CD14-positive monocyte (primary cell): ENCODE measurements around the gene TPM1. TPM values are rescaled to one million over a fixed set of nuclear protein-coding genes. Genes with fewer than 3 reads are reported as not detected.

Experiments used
- DNase-seq, 3 donors: peaks; one replicate each; pipeline ENCODE4 v3.0.0-alpha.2; 2011 to 2022
- H2AFZ ChIP-seq: 2 replicates; pipeline ENCODE4 v1.6.0; 2012; ENCODE audit warnings: mild to moderate bottlenecking, low read depth, low read length, inconsistent platforms; ENCODE audit not compliant: insufficient read depth, poor library complexity, severe bottlenecking
- H3K27ac ChIP-seq, 2 donors: 1 replicate in 1 of 2; 2 replicates in 1 of 2; pipeline ENCODE4 v1.5.1; 2012 to 2013; ENCODE audit warnings: low read length in 2 of 2, control low read depth in 1 of 2, inconsistent platforms in 1 of 2, low read depth in 1 of 2, mild to moderate bottlenecking in 1 of 2
- H3K27me3 ChIP-seq, 2 donors: one replicate each; pipeline versions ENCODE4 v1.6.0 to v1.6.1; 2011 to 2013; ENCODE audit warnings: low read length in 2 of 2; ENCODE audit not compliant: control insufficient read depth in 2 of 2, insufficient read depth in 2 of 2
- H3K36me3 ChIP-seq, 2 donors: replicated peaks in 1 of 2; 1 replicate in 1 of 2; 2 replicates in 1 of 2; pipeline versions ENCODE4 v1.5.1 to v1.6.1; 2012 to 2013; ENCODE audit warnings: low read length in 2 of 2, control low read depth in 1 of 2, inconsistent platforms in 1 of 2, mild to moderate bottlenecking in 1 of 2; ENCODE audit not compliant: insufficient read depth in 2 of 2, control insufficient read depth in 1 of 2
- H3K4me1 ChIP-seq, 2 donors: 1 replicate in 1 of 2; 2 replicates in 1 of 2; pipeline versions ENCODE4 v1.5.1 to v1.6.1; 2012 to 2013; ENCODE audit warnings: low read length in 2 of 2, control low read depth in 1 of 2, inconsistent platforms in 1 of 2, mild to moderate bottlenecking in 1 of 2, moderate library complexity in 1 of 2; ENCODE audit not compliant: insufficient read depth in 2 of 2, control insufficient read depth in 1 of 2
- H3K4me2 ChIP-seq: replicated peaks from 2 replicates; pipeline ENCODE3; 2012; ENCODE audit warnings: low read length, moderate library complexity, mild to moderate bottlenecking; ENCODE audit not compliant: poor library complexity, severe bottlenecking; ENCODE audit errors: extremely low read depth
- H3K4me3 ChIP-seq, 3 experiments: fragments of 200-600 bp in 1 of 3; sonication (generic) in 1 of 3; replicated peaks in 1 of 3; 1 replicate in 2 of 3; 2 replicates in 1 of 3; pipeline ENCODE4 v1.5.1; 2011 to 2013; ENCODE audit warnings: low read length in 3 of 3, mild to moderate bottlenecking in 3 of 3, control low read depth in 2 of 3, low read depth in 2 of 3, inconsistent platforms in 1 of 3, moderate library complexity in 1 of 3
- H3K79me2 ChIP-seq: 2 replicates; pipeline ENCODE4 v1.6.0; 2012; ENCODE audit warnings: mild to moderate bottlenecking, control low read depth, inconsistent platforms, low read length, moderate library complexity; ENCODE audit not compliant: insufficient read depth
- H3K9ac ChIP-seq: 2 replicates; pipeline ENCODE4 v1.6.0; 2017; ENCODE audit warnings: low read length, mild to moderate bottlenecking; ENCODE audit not compliant: insufficient read depth, poor library complexity, severe bottlenecking
- H3K9me3 ChIP-seq, 2 donors: replicated peaks in 1 of 2; 1 replicate in 1 of 2; 2 replicates in 1 of 2; pipeline versions ENCODE4 v1.5.1 to v1.6.1; 2012 to 2013; ENCODE audit warnings: low read length in 2 of 2, control low read depth in 1 of 2; ENCODE audit not compliant: control insufficient read depth in 1 of 2, insufficient read depth in 1 of 2
- H4K20me1 ChIP-seq: 2 replicates; pipeline ENCODE4 v1.6.0; 2012; ENCODE audit warnings: mild to moderate bottlenecking, low read length, control low read depth, moderate library complexity; ENCODE audit not compliant: insufficient read depth
- H3K27ac Mint-ChIP-seq, 7 donors: one replicate each; pipeline ENCODE4 v1.8.0; 2020; ENCODE audit warnings: mild to moderate bottlenecking in 7 of 7, mixed read lengths in 7 of 7, moderate library complexity in 6 of 7, inconsistent platforms in 2 of 7
- H3K27me3 Mint-ChIP-seq, 3 donors: one replicate each; pipeline ENCODE4 v1.8.0; 2021 to 2022; ENCODE audit warnings: low read depth in 3 of 3, mild to moderate bottlenecking in 3 of 3, mixed read lengths in 3 of 3, moderate library complexity in 3 of 3, inconsistent platforms in 1 of 3
- H3K36me3 Mint-ChIP-seq, 2 donors: one replicate each; pipeline ENCODE4 v1.8.0; 2020; ENCODE audit warnings: mixed read lengths in 2 of 2, inconsistent platforms in 1 of 2, mild to moderate bottlenecking in 1 of 2
- H3K4me1 Mint-ChIP-seq: one replicate; pipeline ENCODE4 v1.8.0; 2020; ENCODE audit warnings: mild to moderate bottlenecking, mixed read lengths
- H3K4me3 Mint-ChIP-seq, 2 donors: one replicate each; pipeline ENCODE4 v1.8.0; 2020; ENCODE audit warnings: mild to moderate bottlenecking in 2 of 2, mixed read lengths in 2 of 2, moderate library complexity in 1 of 2
- H3K9me3 Mint-ChIP-seq, 7 donors: one replicate each; pipeline ENCODE4 v1.8.0; 2020 to 2022; ENCODE audit warnings: mixed read lengths in 7 of 7, mild to moderate bottlenecking in 6 of 7, moderate library complexity in 6 of 7, inconsistent platforms in 2 of 7
- CTCF ChIP-seq: fragments of 200-600 bp; IDR thresholded peaks from one replicate; pipeline ENCODE4 v1.8.0; 2022; ENCODE audit warnings: antibody characterized with exemption, mild to moderate bottlenecking
- WGBS: methylation state at CpG from one replicate; pipeline ENCODE4 v1.1.5; 2013; ENCODE audit warnings: missing lambda C conversion rate; ENCODE audit not compliant: insufficient coverage; 5-methylcytosine and 5-hydroxymethylcytosine counted together
- intact Hi-C, 2 donors: fragments of 100-400 bp; cut with micrococcal nuclease; formaldehyde crosslinking; loops; one replicate each; pipeline versions ENCODE4 v1.15.0 to v1.15.1; 2023
- polyA plus RNA-seq, 3 donors: library from polyadenylated mRNA; depleted of rRNA in 1 of 3; unstranded in 2 of 3; stranded (reverse) in 1 of 3; fragments of 300-500 nt in 2 of 3; fragments of >200 nt in 1 of 3; fragmentation: Illumina TruSeq in 2 of 3; gene quantifications; 1 replicate in 2 of 3; 2 replicates in 1 of 3; pipeline ENCODE4 v1.2.3, GENCODE V29; 2012 to 2021

TPM1 gene
- polyA plus RNA-seq, 3 donors: 11.7 to 15.9 (median 11.9) TPM

GRCh38 chr15:63067976-63068743 lies 25.6 kb downstream of the TPM1 start:
- H3K27me3 Mint-ChIP-seq: peaks cover 0 to 8% (median 4%) of the 10 kb centered on the region in 3 donors
- Histone ChIP-seq H3K4me3 (no peak overlapping the region), H3K36me3 (peaks cover 9 to 11% of the 10 kb centered on the region in 2 donors), H3K9me3 (no peaks in the 10 kb centered on the region), H3K27ac (no peak overlapping the region), H2AFZ (no peak overlapping the region), H3K27me3 (no peaks in the 10 kb centered on the region), H3K9ac (no peak overlapping the region), H3K4me2 (no peak overlapping the region), H3K79me2 (no peaks in the 10 kb centered on the region), H3K4me1 (no peaks in the 10 kb centered on the region), H4K20me1 (no peaks in the 10 kb centered on the region)
- H3K9me3 Mint-ChIP-seq: no peaks in the 10 kb centered on the region
- H3K36me3 Mint-ChIP-seq: peaks cover 21 to 29% of the 10 kb centered on the region in 2 donors
- 97% methylated on average over 6 of the region's 13 CpGs for WGBS
- no peak for TF ChIP-seq CTCF
- H3K4me3 Mint-ChIP-seq: no peak overlapping the region
- peaks cover 3% of the 10 kb centered on the region for H3K4me1 Mint-ChIP-seq
- intact Hi-C loops: no loop called here
- H3K27ac Mint-ChIP-seq: no peak overlapping the region
- no peak for DNase-seq

GRCh38 chr15:63069616-63070090 lies 27.1 kb downstream of the TPM1 start:
- H3K4me1 ChIP-seq: no peaks in the 10 kb centered on the region
- H3K79me2 ChIP-seq: no peaks in the 10 kb centered on the region
- H3K4me2 ChIP-seq: no peak overlapping the region
- Mint-ChIP-seq H3K9me3 (no peaks in the 10 kb centered on the region), H3K4me1 (peaks cover 3% of the 10 kb centered on the region), H3K36me3 (peaks cover 13 to 24% of the 10 kb centered on the region in 2 donors), H3K4me3 (no peak overlapping the region), H3K27me3 (peaks cover 0 to 7% (median 4%) of the 10 kb centered on the region in 3 donors), H3K27ac (no peak overlapping the region)
- H3K27me3 ChIP-seq: no peaks in the 10 kb centered on the region
- H2AFZ ChIP-seq: no peak overlapping the region
- H3K9ac ChIP-seq: no peak overlapping the region
- H3K27ac ChIP-seq: no peak overlapping the region
- no peaks in the 10 kb centered on the region for H4K20me1 ChIP-seq
- no peak for TF ChIP-seq CTCF
- no peak for DNase-seq
- H3K9me3 ChIP-seq: no peaks in the 10 kb centered on the region
- H3K4me3 ChIP-seq: no peak overlapping the region
- intact Hi-C loops: no loop called here
- no peaks in the 10 kb centered on the region for H3K36me3 ChIP-seq
- WGBS: 100% methylated on average over 1 of the region's 3 CpGs
